HL-60 (cell line): ENCODE data around the gene ATRN.

Experiments used
- DNase-seq, 2 experiments: peaks; one replicate each; pipeline ENCODE4 v3.0.0-alpha.2; 2010 to 2020; ENCODE audit warnings: low read depth in 1 of 2, low spot score in 1 of 2
- H3K27ac ChIP-seq: fragments of 250-450 bp; sonication (Bioruptor Pico); replicated peaks from 2 replicates; pipeline ENCODE4 v1.5.1; 2020; ENCODE audit warnings: mild to moderate bottlenecking, moderate library complexity
- H3K27me3 ChIP-seq: fragments of 250-450 bp; sonication (Bioruptor Pico); 2 replicates; pipeline ENCODE4 v1.5.1; 2021; ENCODE audit warnings: mild to moderate bottlenecking, moderate library complexity; ENCODE audit not compliant: insufficient read depth, poor library complexity, severe bottlenecking
- H3K4me3 ChIP-seq: replicated peaks from 2 replicates; pipeline ENCODE4 v1.5.1; 2011; ENCODE audit warnings: mild to moderate bottlenecking, control low read depth, low read length; ENCODE audit not compliant: insufficient read depth
- CTCF ChIP-seq: IDR thresholded peaks from one replicate; pipeline ENCODE4 v1.5.1; 2011; ENCODE audit warnings: low read length, control low read depth, inconsistent platforms; ENCODE audit not compliant: insufficient read depth
- GABPA ChIP-seq: IDR thresholded peaks from 2 replicates; pipeline ENCODE4 v1.6.1; 2012; ENCODE audit warnings: low read depth
- POLR2AphosphoS5 ChIP-seq: IDR thresholded peaks from 2 replicates; pipeline ENCODE4 v1.6.1; 2012; ENCODE audit warnings: low read depth
- REST ChIP-seq: IDR thresholded peaks from 2 replicates; pipeline ENCODE4 v1.6.1; 2012; ENCODE audit warnings: low read depth; ENCODE audit not compliant: insufficient replicate concordance
- SPI1 ChIP-seq: IDR thresholded peaks from 2 replicates; pipeline ENCODE4 v1.6.1; 2012; ENCODE audit warnings: low read depth, mild to moderate bottlenecking, borderline replicate concordance

The ATRN gene

GRCh38 chr20:3590164-3590563, 119.3 kb downstream of the ATRN start:
- no peak overlapping the region for H3K4me3 ChIP-seq
- H3K27ac ChIP-seq: no peak overlapping the region
- TF ChIP-seq POLR2AphosphoS5 (no peak), CTCF (no peak), SPI1 (no peak), REST (no peak), GABPA (no peak)
- H3K27me3 ChIP-seq: no peaks in the 10 kb centered on the region
- DNase-seq: no peak

GRCh38 chr20:3592931-3593330, 122.1 kb downstream of the ATRN start:
- TF ChIP-seq POLR2AphosphoS5 (no peak), CTCF (no peak), GABPA (no peak), REST (no peak), SPI1 (no peak)
- DNase-seq: no peak
- no peak overlapping the region for H3K4me3 ChIP-seq

GRCh38 chr20:3595541-3595940, 124.7 kb downstream of the ATRN start:
- DNase-seq: no peak
- Histone ChIP-seq H3K27ac (no peak overlapping the region), H3K27me3 (no peaks in the 10 kb centered on the region), H3K4me3 (no peak overlapping the region)
- TF ChIP-seq GABPA (no peak), SPI1 (no peak), POLR2AphosphoS5 (no peak), REST (no peak), CTCF (no peak)

More at GRCh38 chr20:3592931-3593330, 122.1 kb downstream of the ATRN start:
- Histone ChIP-seq H3K27me3 (no peaks in the 10 kb centered on the region), H3K27ac (no peak overlapping the region)
